ENCODE measurements around the gene RBPJ.
"Not testable (repeated sequence)": the region's sequence is repeated elsewhere in the genome, so short reads cannot be mapped to it uniquely, and the experiment has no call there.

RBPJ gene

DNA sequence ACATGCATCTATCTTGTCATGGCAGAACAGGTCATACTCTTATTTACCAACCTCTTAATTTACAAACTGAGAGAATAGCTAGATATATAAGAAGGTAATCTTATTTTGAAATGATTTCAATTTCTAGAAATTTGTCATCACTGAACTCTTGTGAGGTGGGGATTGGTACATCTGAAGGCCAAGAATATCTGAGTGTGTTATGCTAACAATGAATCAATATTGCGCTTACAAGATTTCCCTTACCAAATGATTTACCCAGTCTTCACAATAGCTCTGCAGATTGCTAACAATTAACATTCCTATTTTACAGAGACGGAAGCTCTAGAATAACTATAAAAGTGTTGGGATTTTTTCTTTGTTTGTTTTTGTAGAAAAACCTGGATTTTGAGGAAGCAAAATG is 48.3 kb downstream of the RBPJ start:
- in situ Hi-C loops (cut with MboI; ENCODE audit: low sequenced_read_pairs) = no loop called here

DNA sequence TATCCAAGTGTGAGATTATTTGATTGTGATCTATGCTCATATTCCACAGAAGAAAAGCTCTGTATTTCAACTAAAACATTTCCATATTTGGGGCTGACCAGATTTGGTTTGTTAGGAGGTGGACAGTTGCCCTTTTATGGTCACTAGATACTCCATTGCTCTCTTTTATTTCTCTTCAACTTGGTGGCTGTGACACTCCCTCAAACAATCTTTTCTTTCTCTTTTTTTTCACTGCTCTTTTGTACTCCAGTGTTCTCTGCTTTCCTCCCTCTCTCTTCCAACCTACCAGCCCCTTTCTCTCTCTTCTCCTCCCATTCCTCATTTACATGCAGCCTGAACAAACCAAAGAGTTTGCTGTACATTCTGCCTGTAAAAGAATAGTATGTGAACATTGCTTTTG is 48.8 kb downstream of the RBPJ start:
- in situ Hi-C loops (cut with MboI; ENCODE audit: low sequenced_read_pairs) = no loop called here

DNA sequence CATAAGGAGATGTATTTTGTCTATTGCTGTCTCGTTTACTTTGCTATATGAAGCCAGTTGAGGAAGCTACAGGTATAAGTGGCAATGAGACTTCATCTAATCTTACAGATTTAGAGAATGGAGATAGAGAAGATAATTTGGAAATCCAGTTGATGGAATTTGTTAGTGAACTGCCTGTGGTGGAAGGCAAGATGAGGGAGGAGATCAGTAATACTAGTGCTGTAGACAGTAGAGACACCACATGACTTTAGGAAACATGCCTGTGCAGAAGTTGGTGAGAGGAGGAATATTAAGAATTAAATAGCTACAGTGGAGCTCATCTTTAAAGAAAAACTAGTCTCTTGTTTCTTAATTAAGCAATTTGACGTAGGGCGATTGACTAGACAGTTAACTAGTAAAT is 51.3 kb downstream of the RBPJ start:
- in situ Hi-C loops (cut with MboI; ENCODE audit: low sequenced_read_pairs) = no loop called here

DNA sequence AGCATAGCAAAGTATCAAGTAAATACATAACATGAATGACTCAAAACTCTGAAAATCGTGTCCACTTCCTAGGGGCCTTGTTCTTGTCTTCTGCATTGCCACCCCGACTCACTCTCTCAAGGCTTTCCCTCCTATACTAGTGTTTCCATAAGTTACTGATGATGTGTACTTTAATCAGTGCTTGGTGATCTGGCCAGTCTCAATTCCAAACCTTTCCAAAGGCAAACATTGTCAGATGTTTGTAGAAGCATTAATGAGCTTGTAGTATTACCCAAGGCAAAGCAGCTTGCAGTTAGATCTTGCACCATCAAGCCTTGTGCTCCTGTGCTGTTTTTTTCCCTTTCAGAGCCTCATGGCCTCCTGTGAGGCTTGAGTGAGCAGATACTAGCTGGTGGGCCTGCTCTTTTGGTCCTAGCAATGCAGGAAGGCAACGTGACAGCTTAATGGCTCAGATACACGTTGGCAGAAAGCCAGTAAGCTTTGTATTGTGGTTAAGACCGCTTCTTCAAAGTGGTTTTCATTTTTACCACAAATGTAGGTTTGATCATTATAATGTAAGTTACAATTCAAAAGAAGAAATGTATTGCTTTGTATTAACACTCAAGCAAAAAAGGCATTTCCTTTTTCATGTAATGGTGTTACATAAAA is 51.8 kb downstream of the RBPJ start:
- in situ Hi-C loops (cut with MboI; ENCODE audit: low sequenced_read_pairs) = no loop called here

DNA sequence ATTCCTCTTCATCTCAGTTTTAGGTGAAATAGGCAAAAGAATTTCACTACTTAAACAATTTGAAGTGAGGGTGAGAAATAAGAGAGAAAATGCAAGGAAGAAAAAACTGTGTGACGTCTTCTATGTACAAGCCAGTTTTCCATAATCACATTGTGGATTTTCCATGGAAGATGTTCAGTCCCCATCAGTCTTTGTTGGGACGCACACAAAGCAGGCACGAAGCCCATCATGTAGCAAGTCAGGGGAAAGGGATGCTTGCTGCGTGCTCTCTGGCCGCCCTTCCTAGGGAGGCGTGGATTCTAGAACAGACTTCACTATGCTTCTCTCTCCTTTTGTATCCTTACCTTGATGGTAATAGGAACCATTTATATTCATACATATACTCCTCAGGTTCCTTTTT is 54.7 kb downstream of the RBPJ start:
- in situ Hi-C loops (cut with MboI; ENCODE audit: low sequenced_read_pairs) = no loop called here

GRCh38 chr4:26377328-26378311 is 56.8 kb downstream of the RBPJ start:
- in situ Hi-C loops (cut with MboI; ENCODE audit: low sequenced_read_pairs) = no loop called here

DNA sequence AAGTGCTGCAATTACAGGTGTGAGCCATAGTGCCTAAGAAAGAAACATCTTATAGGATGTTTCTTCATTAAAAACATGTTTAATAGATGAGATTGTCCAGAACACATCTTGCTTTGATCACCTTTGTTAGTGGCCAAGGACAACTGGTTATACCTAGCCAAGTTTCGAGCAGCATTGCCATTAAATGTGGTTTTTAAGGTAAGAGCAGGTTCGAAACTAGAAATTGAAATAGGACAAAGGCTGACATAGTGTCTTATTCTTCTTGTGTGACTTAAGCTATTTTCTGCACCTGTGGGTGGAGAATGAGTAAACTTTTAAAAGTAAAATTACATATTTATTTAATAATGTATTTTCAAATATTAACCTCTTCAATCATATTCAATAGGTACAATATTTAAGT is 59.0 kb downstream of the RBPJ start:
- in situ Hi-C loops (cut with MboI; ENCODE audit: low sequenced_read_pairs) = no loop called here

GRCh38 chr4:26380740-26381139 is 59.9 kb downstream of the RBPJ start:
- in situ Hi-C loops (cut with MboI; ENCODE audit: low sequenced_read_pairs) = no loop called here

DNA sequence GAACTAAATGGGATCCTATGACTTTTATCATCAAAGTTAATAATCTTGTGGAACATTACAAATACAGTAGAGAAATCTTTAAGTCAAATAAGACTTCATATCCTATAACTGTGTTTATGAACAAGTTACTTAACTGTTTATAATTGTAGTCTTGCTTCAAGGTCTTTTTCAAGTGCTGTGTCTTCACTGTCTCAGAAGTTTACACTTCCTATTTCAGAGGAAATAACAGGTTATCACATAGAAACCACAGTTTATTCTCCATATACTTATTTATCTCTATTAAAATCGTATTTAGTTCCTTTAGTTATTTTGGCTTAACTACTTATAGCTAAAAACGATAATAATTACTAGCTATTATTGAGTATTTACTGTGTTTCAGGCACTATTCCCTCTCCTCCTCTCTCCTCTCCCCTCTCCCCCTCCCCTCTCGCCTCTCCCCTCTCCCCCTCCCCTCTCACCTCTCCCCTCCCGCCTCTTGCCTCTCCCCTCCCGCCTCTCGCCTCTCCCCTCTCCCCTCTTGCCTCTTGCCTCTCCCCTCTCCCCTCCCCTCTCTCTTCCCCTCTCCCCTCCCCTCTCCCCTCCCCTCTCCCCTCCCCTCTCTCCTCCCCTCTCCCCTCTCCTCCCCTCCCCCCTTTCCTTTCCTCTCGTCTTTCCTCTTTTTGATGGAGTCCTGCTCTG is 63.7 kb downstream of the RBPJ start:
- in situ Hi-C loops (cut with MboI; ENCODE audit: low sequenced_read_pairs) = no loop called here

- in situ Hi-C loops (cut with MboI; ENCODE audit: low sequenced_read_pairs) = no loop called here
These were observed 64.9 kb downstream of the RBPJ start for GRCh38 chr4:26385690-26386089.

- in situ Hi-C loops (cut with MboI; ENCODE audit: low sequenced_read_pairs) = no loop called here
These were observed 65.6 kb downstream of the RBPJ start for GRCh38 chr4:26386386-26386785.

DNA sequence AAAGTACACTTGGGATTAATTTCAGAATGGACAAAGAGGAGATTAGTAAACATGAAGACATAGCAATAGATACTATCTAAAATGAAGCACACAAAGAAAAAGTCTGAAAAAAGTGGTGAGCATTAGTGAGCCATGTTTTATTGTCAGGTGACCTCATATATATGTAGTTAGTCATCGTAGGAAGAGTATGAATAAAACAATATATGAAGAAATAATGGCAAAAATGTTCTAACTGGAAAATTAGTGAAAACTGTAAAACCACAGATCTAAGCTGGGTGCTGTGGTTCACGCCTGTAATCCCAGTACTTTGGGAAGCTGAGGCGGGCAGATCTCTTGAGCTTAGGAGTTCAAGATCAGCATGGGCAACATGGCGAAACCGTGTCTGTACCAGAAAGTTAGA is 67.9 kb downstream of the RBPJ start:
- in situ Hi-C loops (cut with MboI; ENCODE audit: low sequenced_read_pairs) = no loop called here

GRCh38 chr4:26397086-26397485 is 76.3 kb downstream of the RBPJ start:
- in situ Hi-C loops (cut with MboI; ENCODE audit: low sequenced_read_pairs) = no loop called here

DNA sequence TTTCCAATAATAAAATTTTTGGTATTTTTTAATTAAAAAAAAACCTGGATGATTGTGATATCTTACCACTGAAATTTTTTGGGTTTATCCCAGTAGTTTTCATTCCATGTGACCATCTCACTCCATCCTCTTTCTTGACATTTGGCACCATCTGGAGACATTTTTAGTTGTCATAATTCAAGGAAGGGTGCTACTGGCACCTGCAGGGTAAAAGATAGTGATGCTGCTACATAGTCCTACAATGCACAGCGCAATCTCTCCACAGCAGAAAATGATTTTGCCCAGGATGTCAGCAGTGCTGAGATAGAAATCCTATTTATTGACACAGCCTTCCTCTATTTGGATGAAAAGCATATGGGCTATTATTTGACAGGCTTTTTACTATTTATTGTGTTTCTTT is 79.3 kb downstream of the RBPJ start:
- in situ Hi-C loops (cut with MboI; ENCODE audit: low sequenced_read_pairs) = no loop called here

GRCh38 chr4:26402017-26402416 is 81.2 kb downstream of the RBPJ start:
- in situ Hi-C loops (cut with MboI; ENCODE audit: low sequenced_read_pairs) = not testable (repeated sequence)

- in situ Hi-C loops (cut with MboI; ENCODE audit: low sequenced_read_pairs) = no loop called here
These were observed 81.6 kb downstream of the RBPJ start for GRCh38 chr4:26402458-26402857.

GRCh38 chr4:26404743-26405206 is 84.0 kb downstream of the RBPJ start:
- in situ Hi-C loops (cut with MboI; ENCODE audit: low sequenced_read_pairs) = no loop called here

DNA sequence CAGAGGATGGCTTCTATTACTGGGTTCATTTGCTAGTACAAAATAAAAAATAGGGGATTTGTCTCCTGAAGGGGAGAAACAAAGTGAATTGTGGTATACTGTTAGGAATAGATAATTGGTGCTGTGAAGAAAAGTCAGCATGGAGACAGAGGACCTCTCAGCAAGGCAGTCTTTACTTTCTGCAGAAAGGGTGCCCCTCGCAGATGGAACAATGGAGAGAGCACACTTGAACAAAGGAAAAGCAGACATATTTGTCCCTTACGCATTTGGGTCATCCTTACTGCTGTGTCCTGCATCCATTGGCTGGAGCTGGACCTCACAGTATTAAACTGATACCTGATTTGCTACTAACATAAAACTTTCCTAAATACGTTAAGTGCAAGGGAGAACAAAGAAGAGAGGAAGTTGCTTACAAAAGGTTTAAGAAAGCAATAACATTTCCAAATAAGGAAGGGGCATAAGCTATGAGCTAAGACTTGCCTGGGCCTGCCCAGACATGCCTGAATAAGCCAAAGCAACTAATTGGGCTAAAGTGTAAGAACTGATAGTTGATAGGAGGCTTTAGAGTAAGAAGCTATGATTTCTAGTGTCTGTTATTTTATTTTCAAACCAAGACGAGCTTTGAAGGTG is 85.6 kb downstream of the RBPJ start:
- in situ Hi-C loops (cut with MboI; ENCODE audit: low sequenced_read_pairs) = no loop called here

- in situ Hi-C loops (cut with MboI; ENCODE audit: low sequenced_read_pairs) = no loop called here
These were observed 86.7 kb downstream of the RBPJ start for GRCh38 chr4:26407476-26407875.

DNA sequence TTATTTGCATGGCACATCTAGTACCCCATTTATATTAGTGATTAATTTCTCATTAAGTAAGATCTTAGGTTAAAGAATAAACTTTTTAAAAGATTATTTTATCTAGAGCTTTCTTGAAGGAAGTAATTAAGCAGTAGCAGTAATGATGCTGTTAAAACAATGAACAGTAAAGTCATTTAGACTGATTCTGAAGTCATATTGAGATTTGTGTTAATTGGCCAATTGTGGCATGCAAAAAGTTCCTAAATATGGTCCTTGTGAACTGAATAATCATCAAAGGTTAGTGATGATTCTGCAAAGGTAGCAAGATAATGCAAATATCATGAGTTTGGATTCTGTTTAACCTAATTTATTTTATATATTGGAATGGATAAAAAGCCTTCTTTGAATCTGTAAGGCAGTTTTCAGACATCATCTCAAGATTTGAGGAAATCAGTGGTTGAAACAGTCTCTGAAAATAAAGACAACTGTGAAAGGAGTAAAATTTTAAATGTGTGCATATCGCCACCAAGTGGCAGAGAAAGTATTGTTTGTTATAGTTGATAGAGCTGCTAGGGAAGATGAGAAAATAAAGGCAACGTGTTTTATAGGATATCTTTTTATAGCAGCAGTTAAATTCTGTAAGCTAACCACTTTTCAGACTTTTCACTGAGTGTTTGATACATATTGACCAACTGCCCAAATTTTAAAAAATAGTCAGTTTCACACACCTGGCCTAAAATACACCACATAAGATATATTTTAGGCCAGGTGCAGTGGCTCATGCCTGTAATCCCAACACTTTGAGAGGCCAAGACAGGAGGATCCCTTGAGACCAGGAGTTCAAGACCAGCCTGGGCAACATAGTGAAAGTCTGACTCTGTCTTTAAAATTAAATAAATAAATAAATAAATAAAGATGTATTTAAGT is 89.8 kb downstream of the RBPJ start:
- in situ Hi-C loops (cut with MboI; ENCODE audit: low sequenced_read_pairs) = no loop called here
